ENCODE data around the gene CST5. TPM values are rescaled to one million over a fixed set of nuclear protein-coding genes. Genes with fewer than 3 reads are reported as not detected.

CST5 gene
- total and polyA plus RNA-seq, 10 of the 15 experiments (the other 5 are each of a cell fraction or from before 2014, with no cell fraction given): not detected

- H2AFZ ChIP-seq (ENCODE audit: control insufficient read depth, low read depth, low read length): no peak overlapping the region
- no peaks in the 10 kb centered on the region for H3K36me3 ChIP-seq (ENCODE audit: control insufficient read depth in 2 of 2, insufficient read depth in 2 of 2, low read length in 1 of 2)
- ATAC-seq (no peak), DNase-seq (ENCODE audit: low read depth, low spot score) (no peak), FAIRE-seq (no peak)
- in situ Hi-C loops (cut with MboI) (loop anchor here (5.0 kb wide), 1 partner anchor 119 kb away; no protein-coding TSS in a partner anchor), intact Hi-C loops (cut with micrococcal nuclease; ENCODE audit: unreplicated experiment) (loop anchor here (2.0 kb wide), 1 partner anchor 109 kb away; no protein-coding TSS in a partner anchor)
- no peaks in the 10 kb centered on the region for H3K9me3 ChIP-seq (replicated peaks; ENCODE audit: control insufficient read depth, insufficient read depth, low read length)
- H4K20me1 ChIP-seq (ENCODE audit: control insufficient read depth, insufficient read depth): no peaks in the 10 kb centered on the region
- RAD21 ChIA-PET (ENCODE audit: unreplicated experiment): no interaction called here
- TF ChIP-seq ZSCAN29 (IDR thresholded peaks at IDR 0.05) (no peak), SREBF1 (IDR thresholded peaks at IDR 0.05; ENCODE audit: low read length) (no peak), STAT3 (IDR thresholded peaks at IDR 0.05; ENCODE audit: low read depth, low read length) (no peak), CUX1 (IDR thresholded peaks at IDR 0.05; ENCODE audit: insufficient replicate concordance, low read depth, low read length) (no peak), MYB (IDR thresholded peaks at IDR 0.05; ENCODE audit: borderline replicate concordance, low read depth, low read length) (no peak), REST (IDR thresholded peaks at IDR 0.05; ENCODE audit: low read depth, low read length) (no peak)
- H3K4me2 ChIP-seq (ENCODE audit: control insufficient read depth, insufficient read depth): no peak overlapping the region
- no peak overlapping the region for H3K9ac ChIP-seq (ENCODE audit: control insufficient read depth, insufficient read depth, low read length)
- H3K4me1 ChIP-seq (ENCODE audit: control insufficient read depth, insufficient read depth, low read length): no peaks in the 10 kb centered on the region
- SMC1A ChIA-PET (ENCODE audit: uncharacterized antibody, unreplicated experiment): no interaction called here
- H3K27me3 ChIP-seq (replicated peaks in 1 of 2; ENCODE audit: control insufficient read depth in 2 of 2, insufficient read depth in 2 of 2, low read length in 1 of 2): no peaks in the 10 kb centered on the region
- WGBS (ENCODE audit: insufficient coverage, insufficient replicate concordance, low lambda C conversion rate, missing lambda C conversion rate): 28% methylated on average over 2 of the region's 2 CpGs
- H3K27ac ChIP-seq (ENCODE audit: control insufficient read depth, insufficient read depth): no peak overlapping the region
- CTCF ChIA-PET: interaction anchor here (0.7 kb wide), 1 partner anchor 113 kb away, joined by 3 read pairs; no protein-coding TSS in a partner anchor
- POLR2A ChIA-PET: no interaction called here
- no peak overlapping the region for H3K4me3 ChIP-seq
- H3K79me2 ChIP-seq (ENCODE audit: control insufficient read depth, insufficient read depth, low read length): no peaks in the 10 kb centered on the region
- BruUV-seq (replicated peaks): no TSS peak
Observed at GRCh38 chr20:23887856-23888255, 8.3 kb upstream of the CST5 start.
